NT2/D1 (cell line): ENCODE measurements around the gene DAPK3.

Experiments
- YY1 ChIP-seq: IDR thresholded peaks from 2 replicates; pipeline ENCODE4 v1.6.1; 2011; ENCODE audit not compliant: insufficient read length, insufficient read depth
- ZNF274 ChIP-seq: IDR thresholded peaks from 2 replicates; pipeline ENCODE4 v1.6.1; 2011; ENCODE audit warnings: mild to moderate bottlenecking, low read depth, low read length

DNA sequence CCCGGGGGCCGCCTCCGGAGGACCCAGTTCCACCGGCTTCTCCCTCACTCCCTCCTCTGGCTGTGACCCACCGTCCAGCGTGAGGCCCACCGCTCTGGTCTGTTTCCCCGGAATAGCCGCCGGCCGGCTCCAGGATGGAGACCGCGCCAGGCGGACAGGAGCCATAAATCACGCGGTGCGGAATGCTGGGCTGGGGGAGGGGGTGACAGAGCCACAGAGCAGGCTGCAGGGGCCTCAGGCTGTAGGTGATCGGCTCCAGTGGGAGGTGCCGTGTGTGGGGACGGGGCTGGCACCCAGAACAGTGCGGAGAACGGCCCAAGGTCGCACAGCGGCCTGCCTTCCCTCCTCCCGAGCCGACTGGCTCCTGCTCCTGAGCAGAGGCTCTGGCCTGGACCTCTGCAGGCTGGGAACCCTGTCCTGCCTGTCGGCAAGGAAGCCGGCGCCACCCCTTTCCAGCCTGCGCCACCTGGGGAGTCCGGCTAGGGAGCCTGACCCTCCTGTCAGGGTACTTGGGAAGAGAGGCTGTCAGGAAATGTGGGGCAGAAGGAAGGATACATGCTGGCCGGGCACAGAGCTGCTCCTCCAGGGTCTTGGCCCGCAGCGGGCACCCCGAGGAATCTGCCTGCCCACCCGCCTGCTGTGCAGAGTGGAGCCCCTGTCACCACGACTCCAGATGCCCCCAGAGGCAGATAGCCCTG is 45.0 kb upstream of the DAPK3 start:
- TF ChIP-seq ZNF274 (no peak), YY1 (no peak)
